HEK293 (cell line): ENCODE data around the gene RBM20.
A peak's percentile ranks its signal among the peaks of the same experiment; 100 is the strongest.

Experiments used
- CTCF ChIA-PET: fragments of 350-600 bp; formaldehyde crosslinking; extraction: SDS; loops from one replicate; lab custom pipeline; 2021; ENCODE audit warnings: antibody characterized with exemption; lab: Yijun Ruan, JAX
- POLR2A ChIA-PET: fragments of 300-600 bp; formaldehyde crosslinking; extraction: SDS; loops from one replicate; lab custom pipeline; 2020; ENCODE audit warnings: antibody characterized with exemption, inconsistent platforms; lab: Yijun Ruan, JAX
- H3K27ac ChIP-seq: fragments of 200-500 bp; sonication (Bioruptor generic); 2 replicates; pipeline ENCODE4 v1.5.1; 2014; ENCODE audit warnings: low read depth, low read length, control low read depth, inconsistent platforms; ENCODE audit errors: extremely low read depth
- H3K36me3 ChIP-seq, 2 experiments: fragments of 200-500 bp in 1 of 2; sonication (Bioruptor generic) in 1 of 2; 1 replicate in 1 of 2; 2 replicates in 1 of 2; pipeline ENCODE4 v1.5.1; 2014 to 2017; ENCODE audit warnings: inconsistent platforms in 2 of 2, low read length in 2 of 2; ENCODE audit not compliant: control insufficient read depth in 2 of 2, insufficient read depth in 1 of 2
- H3K4me1 ChIP-seq: fragments of 200-500 bp; sonication (Bioruptor generic); 2 replicates; pipeline ENCODE4 v1.5.1; 2014; ENCODE audit warnings: mild to moderate bottlenecking, low read length, inconsistent platforms; ENCODE audit not compliant: control insufficient read depth, insufficient read depth
- H3K4me3 ChIP-seq: 2 replicates; pipeline ENCODE4 v1.5.1; 2011; ENCODE audit warnings: low read depth, mild to moderate bottlenecking, control low read depth, low read length, moderate library complexity
- H3K9me3 ChIP-seq: fragments of 200-500 bp; sonication (Bioruptor generic); 2 replicates; pipeline ENCODE4 v1.5.1; 2014; ENCODE audit warnings: low read depth, low read length, inconsistent platforms; ENCODE audit not compliant: control insufficient read depth, insufficient read depth
- GLI4 ChIP-seq: fragments of 450-650 bp; formaldehyde crosslinking; IDR thresholded peaks from 2 replicates; pipeline ENCODE4 v1.5.1; 2016; ENCODE audit warnings: missing biosample characterization, missing genetic modification characterization
- GLIS2 ChIP-seq: fragments of 450-650 bp; formaldehyde crosslinking; IDR thresholded peaks from 2 replicates; pipeline ENCODE4 v1.5.1; 2016; ENCODE audit warnings: missing biosample characterization, missing genetic modification characterization
- KLF8 ChIP-seq: fragments of 450-650 bp; formaldehyde crosslinking; IDR thresholded peaks from 2 replicates; pipeline ENCODE4 v1.5.1; 2016; ENCODE audit warnings: missing biosample characterization, missing genetic modification characterization
- SCRT1 ChIP-seq: fragments of 450-650 bp; formaldehyde crosslinking; IDR thresholded peaks from 2 replicates; pipeline ENCODE4 v1.5.1; 2016; ENCODE audit warnings: missing biosample characterization, missing genetic modification characterization, borderline replicate concordance
- SCRT2 ChIP-seq: fragments of 450-650 bp; formaldehyde crosslinking; IDR thresholded peaks from 2 replicates; pipeline ENCODE4 v1.5.1; 2016; ENCODE audit warnings: missing biosample characterization, missing genetic modification characterization
- ZBTB26 ChIP-seq: fragments of 450-650 bp; formaldehyde crosslinking; optimal IDR thresholded peaks from 2 replicates; pipeline ENCODE3; 2016; ENCODE audit warnings: missing biosample characterization, mild to moderate bottlenecking, missing genetic modification characterization
- ZNF133 ChIP-seq: fragments of 450-650 bp; formaldehyde crosslinking; IDR thresholded peaks from 2 replicates; pipeline ENCODE4 v1.5.1; 2016; ENCODE audit warnings: missing biosample characterization, missing genetic modification characterization
- ZNF140 ChIP-seq: fragments of 450-650 bp; formaldehyde crosslinking; IDR thresholded peaks from 2 replicates; pipeline ENCODE4 v1.5.1; 2016; ENCODE audit warnings: missing biosample characterization, missing genetic modification characterization
- ZNF146 ChIP-seq: fragments of 450-650 bp; formaldehyde crosslinking; IDR thresholded peaks from 2 replicates; pipeline ENCODE4 v1.5.1; 2016; ENCODE audit warnings: missing biosample characterization, missing genetic modification characterization
- ZNF19 ChIP-seq: fragments of 450-650 bp; formaldehyde crosslinking; IDR thresholded peaks from 2 replicates; pipeline ENCODE4; 2016; ENCODE audit warnings: missing biosample characterization, missing genetic modification characterization, low read depth
- ZNF214 ChIP-seq: fragments of 450-650 bp; formaldehyde crosslinking; IDR thresholded peaks from 2 replicates; pipeline ENCODE4 v1.5.1; 2017; ENCODE audit warnings: missing biosample characterization, mild to moderate bottlenecking, missing genetic modification characterization, borderline replicate concordance
- ZNF341 ChIP-seq: fragments of 450-650 bp; formaldehyde crosslinking; IDR thresholded peaks from 2 replicates; pipeline ENCODE4; 2016; ENCODE audit warnings: low read depth, missing biosample characterization, missing genetic modification characterization
- ZNF394 ChIP-seq: fragments of 450-650 bp; formaldehyde crosslinking; IDR thresholded peaks from 2 replicates; pipeline ENCODE4 v1.5.1; 2016; ENCODE audit warnings: missing biosample characterization, missing genetic modification characterization, mild to moderate bottlenecking, moderate library complexity, borderline replicate concordance
- ZNF791 ChIP-seq: fragments of 450-650 bp; formaldehyde crosslinking; IDR thresholded peaks from 2 replicates; pipeline ENCODE4 v1.5.1; 2016; ENCODE audit warnings: missing biosample characterization, missing genetic modification characterization
- ZNF830 ChIP-seq: fragments of 450-650 bp; IDR thresholded peaks from 2 replicates; pipeline ENCODE4 v1.5.0; 2018; ENCODE audit warnings: missing biosample characterization, missing genetic modification characterization, low read depth, mild to moderate bottlenecking, moderate library complexity
- TF ChIP-seq, protein P1 (sequence below): fragments of 450-650 bp; formaldehyde crosslinking; IDR thresholded peaks from 2 replicates; pipeline ENCODE4 v1.5.1; 2017; ENCODE audit warnings: missing biosample characterization, missing genetic modification characterization
- TF ChIP-seq, protein P2 (sequence below): fragments of 450-650 bp; formaldehyde crosslinking; IDR thresholded peaks from 2 replicates; pipeline ENCODE4 v1.5.1; 2017; ENCODE audit warnings: missing biosample characterization, missing genetic modification characterization

The RBM20 gene

DNA sequence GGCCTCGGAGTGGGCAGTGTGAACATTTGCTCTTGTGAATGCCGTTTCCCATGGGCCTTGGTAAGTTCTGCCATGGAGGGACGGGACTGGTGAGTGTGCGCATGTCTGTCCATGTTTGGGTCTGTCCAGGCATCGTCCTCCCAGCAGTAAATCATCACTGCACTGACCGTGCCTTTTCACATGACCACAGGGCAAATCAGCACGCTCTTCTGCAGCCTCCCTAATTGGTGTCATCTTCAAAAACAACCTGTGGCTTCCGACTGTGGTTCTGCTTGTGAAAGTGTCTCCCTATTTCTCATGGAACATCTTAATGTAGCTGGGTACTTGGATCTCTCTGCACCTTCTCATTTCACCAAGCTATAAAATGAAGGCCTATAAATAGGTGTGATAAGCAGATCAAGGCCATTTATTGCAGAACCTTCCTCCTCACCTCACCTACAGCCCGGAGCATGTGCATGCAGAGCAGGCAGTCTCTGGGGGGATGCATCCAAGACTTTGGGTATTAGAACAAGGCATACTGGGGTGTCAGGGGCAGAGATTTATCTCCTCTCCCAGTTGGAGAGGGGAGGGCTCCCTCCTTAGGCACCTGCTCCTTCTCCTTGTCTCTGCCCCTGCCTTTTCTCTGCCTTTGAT, 77.4 kb downstream of the RBM20 start:
- no peaks in the 10 kb centered on the region for H3K36me3 ChIP-seq
- no peak overlapping the region for H3K27ac ChIP-seq
- CTCF ChIA-PET = no interaction called here
- H3K4me3 ChIP-seq = no peak overlapping the region
- peaks cover 2% of the 10 kb centered on the region; the same call in 1 of the 2 replicates for H3K4me1 ChIP-seq
- H3K9me3 ChIP-seq = no peaks in the 10 kb centered on the region
- POLR2A ChIA-PET = no interaction called here
- TF ChIP-seq ZNF140 (no peak), GLIS2 (no peak), ZNF19 (no peak), ZBTB26 (no peak), ZNF341 (no peak), ZNF214 (tag by site-specific recombination) (no peak), SCRT2 (tag by site-specific recombination) (peak; percentile 57), ZNF830 (tag by site-specific recombination) (no peak), ZNF394 (tag by site-specific recombination) (no peak), GLI4 (tag by site-specific recombination) (no peak), ZNF146 (tag by site-specific recombination) (no peak), ZNF791 (tag by site-specific recombination) (no peak), SCRT1 (tag by site-specific recombination) (peak; percentile 44; the same call in 1 of the 2 replicates), ZNF133 (tag by site-specific recombination) (no peak)
- TF ChIP-seq, protein P1, sequence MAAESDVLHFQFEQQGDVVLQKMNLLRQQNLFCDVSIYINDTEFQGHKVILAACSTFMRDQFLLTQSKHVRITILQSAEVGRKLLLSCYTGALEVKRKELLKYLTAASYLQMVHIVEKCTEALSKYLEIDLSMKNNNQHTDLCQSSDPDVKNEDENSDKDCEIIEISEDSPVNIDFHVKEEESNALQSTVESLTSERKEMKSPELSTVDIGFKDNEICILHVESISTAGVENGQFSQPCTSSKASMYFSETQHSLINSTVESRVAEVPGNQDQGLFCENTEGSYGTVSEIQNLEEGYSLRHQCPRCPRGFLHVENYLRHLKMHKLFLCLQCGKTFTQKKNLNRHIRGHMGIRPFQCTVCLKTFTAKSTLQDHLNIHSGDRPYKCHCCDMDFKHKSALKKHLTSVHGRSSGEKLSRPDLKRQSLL (tag by site-specific recombination) = no peak
- TF ChIP-seq, protein P2, sequence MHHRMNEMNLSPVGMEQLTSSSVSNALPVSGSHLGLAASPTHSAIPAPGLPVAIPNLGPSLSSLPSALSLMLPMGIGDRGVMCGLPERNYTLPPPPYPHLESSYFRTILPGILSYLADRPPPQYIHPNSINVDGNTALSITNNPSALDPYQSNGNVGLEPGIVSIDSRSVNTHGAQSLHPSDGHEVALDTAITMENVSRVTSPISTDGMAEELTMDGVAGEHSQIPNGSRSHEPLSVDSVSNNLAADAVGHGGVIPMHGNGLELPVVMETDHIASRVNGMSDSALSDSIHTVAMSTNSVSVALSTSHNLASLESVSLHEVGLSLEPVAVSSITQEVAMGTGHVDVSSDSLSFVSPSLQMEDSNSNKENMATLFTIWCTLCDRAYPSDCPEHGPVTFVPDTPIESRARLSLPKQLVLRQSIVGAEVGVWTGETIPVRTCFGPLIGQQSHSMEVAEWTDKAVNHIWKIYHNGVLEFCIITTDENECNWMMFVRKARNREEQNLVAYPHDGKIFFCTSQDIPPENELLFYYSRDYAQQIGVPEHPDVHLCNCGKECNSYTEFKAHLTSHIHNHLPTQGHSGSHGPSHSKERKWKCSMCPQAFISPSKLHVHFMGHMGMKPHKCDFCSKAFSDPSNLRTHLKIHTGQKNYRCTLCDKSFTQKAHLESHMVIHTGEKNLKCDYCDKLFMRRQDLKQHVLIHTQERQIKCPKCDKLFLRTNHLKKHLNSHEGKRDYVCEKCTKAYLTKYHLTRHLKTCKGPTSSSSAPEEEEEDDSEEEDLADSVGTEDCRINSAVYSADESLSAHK = no peak

GRCh38 chr10:110723224-110723891, 79.2 kb downstream of the RBM20 start:
- Histone ChIP-seq H3K9me3 (no peaks in the 10 kb centered on the region), H3K36me3 (no peaks in the 10 kb centered on the region), H3K27ac (no peak overlapping the region), H3K4me3 (no peak overlapping the region), H3K4me1 (0 out of 2 replicates have a peak, but pooled peaks cover 2% of the 10 kb centered on the region)
- peak; percentile 99 for TF ChIP-seq ZNF140
- TF ChIP-seq KLF8 (tag by site-specific recombination) = no peak
- ChIA-PET CTCF (no interaction called here), POLR2A (interaction anchor here (1.0 kb wide), 1 partner anchor 17 kb away, joined by 3 read pairs; no protein-coding TSS in a partner anchor)
